NCI-H128 (cell line): ENCODE measurements around the gene ADAMTS13.
"Not testable (repeated sequence)": the region's sequence is repeated elsewhere in the genome, so short reads cannot be mapped to it uniquely, and the experiment has no call there.

Experiments used
- DNase-seq: peaks from one replicate; lab custom pipeline; 2025; ENCODE audit not compliant: unreplicated experiment; lab: John Stamatoyannopoulos, UW

Gene ADAMTS13

GRCh38 chr9:133424187-133424586, 2.0 kb downstream of the ADAMTS13 start:
- no peak for DNase-seq

GRCh38 chr9:133425049-133425632, 3.0 kb downstream of the ADAMTS13 start:
- no peak for DNase-seq

GRCh38 chr9:133426011-133426410, 3.8 kb downstream of the ADAMTS13 start:
- DNase-seq = no peak

- DNase-seq = no peak
These were observed 5.6 kb downstream of the ADAMTS13 start for GRCh38 chr9:133427658-133428348.

- DNase-seq = no peak
These were observed 6.5 kb downstream of the ADAMTS13 start for GRCh38 chr9:133428617-133429101.

GRCh38 chr9:133429214-133429613, 7.0 kb downstream of the ADAMTS13 start:
- DNase-seq = no peak

GRCh38 chr9:133429641-133430161, 7.5 kb downstream of the ADAMTS13 start:
- no peak for DNase-seq

GRCh38 chr9:133430244-133430643, 8.1 kb downstream of the ADAMTS13 start:
- no peak for DNase-seq

- DNase-seq = no peak
These were observed 11.2 kb downstream of the ADAMTS13 start for GRCh38 chr9:133433351-133433843.

GRCh38 chr9:133436681-133437080, 14.5 kb downstream of the ADAMTS13 start:
- DNase-seq = no peak

- DNase-seq = no peak
These were observed 15.8 kb downstream of the ADAMTS13 start for GRCh38 chr9:133437753-133438531.

GRCh38 chr9:133439337-133439736, 17.2 kb downstream of the ADAMTS13 start:
- no peak for DNase-seq

GRCh38 chr9:133440874-133441273, 18.7 kb downstream of the ADAMTS13 start:
- no peak for DNase-seq

GRCh38 chr9:133441571-133441970, 19.4 kb downstream of the ADAMTS13 start:
- no peak for DNase-seq

GRCh38 chr9:133443248-133443647, 21.1 kb downstream of the ADAMTS13 start:
- no peak for DNase-seq

GRCh38 chr9:133443982-133444381, 21.8 kb downstream of the ADAMTS13 start:
- no peak for DNase-seq

GRCh38 chr9:133445293-133445969, 23.3 kb downstream of the ADAMTS13 start:
- no peak for DNase-seq

GRCh38 chr9:133448487-133448972, 26.4 kb downstream of the ADAMTS13 start:
- DNase-seq = no peak

- DNase-seq = no peak
These were observed 27.6 kb downstream of the ADAMTS13 start for GRCh38 chr9:133449760-133450159.

- not testable (repeated sequence) for DNase-seq
These were observed 29.7 kb downstream of the ADAMTS13 start for GRCh38 chr9:133451865-133452264.

- no peak for DNase-seq
These were observed 30.4 kb downstream of the ADAMTS13 start for GRCh38 chr9:133452562-133452961.
